GM11168 (cell line): ENCODE data around the gene LOXHD1.

ENCODE experiments used
- in situ Hi-C: fragments of 300-500 bp; cut with MboI; formaldehyde crosslinking; loops from one replicate; pipeline ENCODE4 v1.12.0; 2022; ENCODE audit warnings: low sequenced_read_pairs; ENCODE audit not compliant: unreplicated experiment

Gene LOXHD1

GRCh38 chr18:46657115-46657955 is at the start of gene LOXHD1:
Gene LOXHD1 (minus strand): TSS chr18:46657220. CDS start chr18:46657033, 187 bp downstream.
- in situ Hi-C loops: loop anchor here (5.0 to 25.0 kb wide), 2 partner anchors 105 to 370 kb away; no protein-coding TSS in a partner anchor

DNA sequence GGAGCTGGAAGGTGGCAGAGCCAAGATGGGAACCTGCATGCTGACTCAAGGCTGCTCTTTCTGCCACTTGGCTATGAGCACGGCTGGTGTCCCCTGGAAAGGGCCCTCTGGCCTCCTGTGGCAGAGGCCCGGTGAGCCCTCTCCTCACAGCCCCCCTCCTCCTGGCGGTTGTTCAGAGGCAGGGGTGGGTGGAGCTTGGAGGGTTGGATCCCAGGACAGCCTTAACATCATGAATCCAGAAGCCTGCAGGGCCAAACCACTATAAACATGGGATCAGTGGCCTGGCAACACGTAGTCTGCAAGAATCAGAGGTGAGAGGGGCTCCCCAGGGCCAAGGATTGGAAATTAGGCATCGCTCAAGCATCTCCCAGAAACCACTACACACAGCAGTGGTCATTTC is 48.5 kb upstream of the LOXHD1 start:
- in situ Hi-C loops: no loop called here

GRCh38 chr18:46704816-46705215 is 47.8 kb upstream of the LOXHD1 start:
- in situ Hi-C loops: no loop called here

GRCh38 chr18:46704189-46704588 is 47.2 kb upstream of the LOXHD1 start:
- in situ Hi-C loops: no loop called here

DNA sequence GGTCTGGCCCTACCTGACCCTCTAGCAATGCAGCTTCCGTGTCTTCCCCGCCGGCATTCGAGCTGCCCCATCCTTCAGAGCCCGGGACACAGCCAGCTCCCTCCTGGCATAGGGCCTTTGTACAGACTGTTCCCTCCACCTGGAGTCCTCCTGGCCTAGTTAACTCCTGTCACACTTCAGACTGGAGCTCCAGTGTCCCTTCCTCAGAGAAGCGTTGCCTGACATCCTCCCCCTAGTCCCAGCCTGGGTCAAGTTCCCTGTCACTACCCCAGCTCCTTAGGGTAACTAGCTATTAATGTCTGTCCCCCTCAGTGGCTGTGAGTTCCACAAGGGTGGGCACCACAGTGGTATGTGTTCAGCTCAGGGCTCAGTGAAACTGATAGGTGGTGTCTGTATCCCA is 45.5 kb upstream of the LOXHD1 start:
- in situ Hi-C loops: no loop called here

- in situ Hi-C loops: no loop called here
Observed at GRCh38 chr18:46700066-46700824, 43.2 kb upstream of the LOXHD1 start.

GRCh38 chr18:46696702-46697101 is 39.7 kb upstream of the LOXHD1 start:
- in situ Hi-C loops: no loop called here

GRCh38 chr18:46696268-46696667 is 39.2 kb upstream of the LOXHD1 start:
- in situ Hi-C loops: no loop called here

DNA sequence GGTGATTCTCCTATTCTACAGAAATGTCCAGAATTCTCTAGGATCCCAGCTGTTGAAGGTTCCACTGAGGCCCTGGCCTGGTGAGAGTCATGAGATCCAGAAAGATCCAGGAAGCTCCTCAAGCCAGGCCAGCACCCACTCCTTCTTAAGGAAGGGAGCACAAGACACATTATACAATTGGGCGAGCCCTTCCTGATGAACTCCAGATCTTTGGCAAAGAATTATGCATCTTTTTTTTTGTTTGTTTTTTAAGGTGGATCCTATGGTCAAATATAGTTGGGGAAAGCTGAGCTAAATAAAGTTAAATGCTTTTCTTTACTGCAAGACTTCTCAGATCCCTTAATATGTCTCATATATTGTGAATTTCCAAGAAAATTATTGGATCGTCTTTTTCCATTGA is 37.0 kb upstream of the LOXHD1 start:
- in situ Hi-C loops: no loop called here

GRCh38 chr18:46688853-46689525 is 32.0 kb upstream of the LOXHD1 start:
- in situ Hi-C loops: no loop called here

GRCh38 chr18:46686186-46686585 is 29.2 kb upstream of the LOXHD1 start:
- in situ Hi-C loops: no loop called here

DNA sequence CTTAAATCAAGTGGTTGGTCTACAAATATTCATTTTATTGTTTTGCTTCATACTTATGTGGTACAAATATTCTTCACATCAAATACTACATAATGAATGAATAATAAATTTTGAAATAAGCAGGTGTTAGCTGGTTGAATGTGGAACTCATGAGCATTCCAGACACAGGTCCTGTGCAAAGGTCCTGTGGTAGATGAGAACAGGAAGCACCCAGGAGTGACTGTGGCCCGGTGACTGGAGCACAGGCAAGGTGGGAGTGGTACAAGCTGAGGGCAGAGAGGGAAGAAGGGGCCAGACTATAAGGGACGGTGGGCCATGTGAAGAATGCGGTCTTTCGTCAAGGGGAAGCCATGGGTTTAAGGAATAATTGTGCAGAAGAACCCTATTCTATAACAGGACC is 26.2 kb upstream of the LOXHD1 start:
- in situ Hi-C loops: no loop called here

DNA sequence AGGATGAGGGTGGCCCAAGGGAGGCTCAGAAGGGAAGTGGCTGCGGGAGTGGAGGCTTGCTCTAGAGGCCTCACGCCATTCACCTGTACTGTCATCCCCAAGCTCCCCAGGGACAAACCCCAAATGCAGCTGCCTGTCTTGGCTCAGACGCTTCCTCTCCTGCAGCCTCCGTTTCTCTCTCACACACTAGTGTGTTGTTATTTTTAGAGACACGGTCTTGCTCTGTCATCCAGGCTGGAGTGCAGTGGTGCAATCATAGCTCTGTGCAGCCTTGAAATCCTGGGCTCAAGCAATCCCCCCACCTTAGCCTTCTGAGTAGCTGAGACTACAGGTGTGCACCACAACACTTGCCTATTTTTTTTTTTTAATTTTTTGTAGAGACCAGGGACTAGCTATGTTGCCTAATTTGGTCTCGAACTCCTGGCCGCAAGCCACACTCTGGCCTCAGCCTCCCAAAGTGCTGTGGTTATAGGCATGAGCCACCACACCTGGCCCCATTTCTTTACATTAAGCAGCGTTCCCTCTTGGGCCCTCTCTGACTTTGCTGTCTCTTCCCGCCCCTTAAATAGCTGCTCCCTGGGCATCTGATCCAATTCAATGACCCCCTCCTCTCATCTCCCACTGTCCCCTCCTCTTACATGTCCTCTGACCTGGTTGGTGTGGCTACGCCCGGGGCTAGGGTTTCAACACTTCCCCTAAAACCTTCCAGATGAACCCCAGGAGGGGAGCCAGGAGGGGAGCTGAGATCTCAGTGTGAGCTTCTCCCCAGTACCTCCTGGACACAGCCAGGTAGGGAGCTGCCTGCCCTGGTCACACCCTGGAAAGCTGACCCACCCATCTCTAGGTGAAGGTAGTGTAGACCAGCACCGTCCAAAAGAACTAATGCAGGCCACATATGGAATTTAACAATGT is 24.0 kb upstream of the LOXHD1 start:
- in situ Hi-C loops: no loop called here

- in situ Hi-C loops: no loop called here
Observed at GRCh38 chr18:46679846-46680598, 23.0 kb upstream of the LOXHD1 start.

- in situ Hi-C loops: no loop called here
Observed at GRCh38 chr18:46678785-46679399, 21.9 kb upstream of the LOXHD1 start.

DNA sequence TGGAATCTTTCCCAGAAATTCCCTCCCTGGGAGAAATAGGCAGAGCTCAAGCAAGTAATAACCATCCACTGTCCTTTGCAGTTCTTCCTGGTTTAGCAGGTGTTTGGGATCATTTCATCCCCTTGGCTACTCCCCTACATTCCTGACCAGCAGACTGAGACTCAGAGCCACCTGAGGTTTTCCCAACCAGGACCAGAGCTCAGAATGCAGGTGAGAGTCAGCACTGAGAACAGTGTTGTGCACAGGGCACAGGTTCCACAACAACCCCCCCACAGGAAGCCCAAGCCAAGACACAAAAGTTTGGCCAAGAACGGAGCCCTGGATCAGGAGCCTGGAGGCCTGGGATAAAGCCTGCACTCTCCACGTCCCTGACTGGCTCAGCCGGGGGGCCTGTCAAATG is 21.0 kb upstream of the LOXHD1 start:
- in situ Hi-C loops: no loop called here

DNA sequence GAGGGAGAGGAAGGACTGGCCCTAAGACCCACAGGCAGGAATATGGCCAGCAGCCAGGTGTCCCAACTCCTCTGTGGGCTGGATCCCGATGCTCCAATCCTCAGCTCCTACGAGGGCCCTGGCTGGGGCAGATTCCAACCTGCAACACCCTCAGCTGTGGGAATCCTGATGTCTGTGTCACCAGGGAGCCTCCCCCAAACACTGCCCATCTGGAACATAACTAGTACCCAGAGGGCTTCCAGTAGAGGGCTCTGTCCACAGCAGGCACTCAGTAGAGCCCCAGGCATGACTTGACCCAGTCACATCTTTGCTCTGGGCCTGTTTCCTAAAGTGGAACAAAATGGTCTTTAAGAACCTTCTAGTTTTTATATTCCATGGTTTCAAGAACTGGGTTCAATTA is 20.6 kb upstream of the LOXHD1 start:
- in situ Hi-C loops: no loop called here

- in situ Hi-C loops: no loop called here
Observed at GRCh38 chr18:46676182-46676835, 19.3 kb upstream of the LOXHD1 start.
